GM19238 (cell line): Measurements from ENCODE around the gene NOX4.
"Not testable (repeated sequence)": the region's sequence is repeated elsewhere in the genome, so short reads cannot be mapped to it uniquely, and the experiment has no call there.

Experiments
- DNase-seq: peaks from one replicate; pipeline ENCODE4 v3.0.0; 2011; ENCODE audit warnings: low spot score; ENCODE audit not compliant: insufficient read length

Gene NOX4

GRCh38 chr11:89309321-89309985, 181.7 kb downstream of the NOX4 start:
- DNase-seq = not testable (repeated sequence)

- DNase-seq = not testable (repeated sequence)
Measured at GRCh38 chr11:89308272-89308671, 182.9 kb downstream of the NOX4 start.

GRCh38 chr11:89303029-89303428, 188.1 kb downstream of the NOX4 start:
- not testable (repeated sequence) for DNase-seq

- DNase-seq = not testable (repeated sequence)
Measured at GRCh38 chr11:89295023-89295422, 196.2 kb downstream of the NOX4 start.

GRCh38 chr11:89293965-89294679, 197.1 kb downstream of the NOX4 start:
- DNase-seq = no peak

GRCh38 chr11:89288004-89288403, 203.2 kb downstream of the NOX4 start:
- not testable (repeated sequence) for DNase-seq

GRCh38 chr11:89286601-89287000, 204.6 kb downstream of the NOX4 start:
- not testable (repeated sequence) for DNase-seq

- DNase-seq = not testable (repeated sequence)
Measured at GRCh38 chr11:89281032-89281677, 210.0 kb downstream of the NOX4 start.

GRCh38 chr11:89279176-89279575, 212.0 kb downstream of the NOX4 start:
- DNase-seq = no peak

- DNase-seq = no peak
Measured at GRCh38 chr11:89275966-89276365, 215.2 kb downstream of the NOX4 start.
